ENCODE results near the gene AKR1A1. TPM values are rescaled to one million over a fixed set of nuclear protein-coding genes. Genes with fewer than 3 reads are reported as not detected.

AKR1A1 gene
- total and polyA plus RNA-seq, 2 of the 8 experiments (the other 6 are each of a cell fraction or from before 2014, with no cell fraction given) = 344 to 435 TPM

DNA sequence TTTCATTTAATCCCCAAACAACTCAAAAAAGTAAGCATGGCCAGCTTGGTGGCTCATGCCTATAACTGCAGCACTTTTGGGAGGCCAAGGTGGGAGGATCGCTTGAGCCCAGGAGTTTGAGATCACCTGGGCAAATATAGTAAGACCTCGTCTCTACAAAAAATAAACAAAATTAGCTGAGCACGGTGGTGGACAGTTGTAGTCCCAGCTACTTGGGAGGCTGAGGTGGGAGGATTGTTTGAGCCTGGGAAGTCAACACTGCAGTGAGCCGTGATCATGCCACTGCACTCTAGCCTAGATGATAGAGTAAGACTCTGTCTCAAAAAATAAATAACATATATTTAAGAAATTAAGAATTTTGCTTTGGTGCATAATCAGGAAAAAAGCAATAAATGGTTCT, 6.1 kb upstream of the AKR1A1 start:
- Histone ChIP-seq H3K27me3 (replicated peaks in 1 of 4; ENCODE audit: control insufficient read depth in 3 of 4, extremely low read depth in 1 of 4, insufficient read depth in 3 of 4, low read length in 3 of 4) (no peaks in the 10 kb centered on the region), H3K4me2 (ENCODE audit: insufficient read depth in 1 of 2, low read depth in 2 of 2, low read length in 2 of 2) (no peak overlapping the region), H3K9me3 (ENCODE audit: insufficient read depth in 2 of 2, low read depth in 1 of 2, low read length in 1 of 2) (no peaks in the 10 kb centered on the region), H3K18ac (ENCODE audit: extremely low read depth, low read length) (no peak overlapping the region), H3K9ac (replicated peaks in 1 of 4; ENCODE audit: extremely low read depth in 1 of 4, low read depth in 3 of 4, low read length in 3 of 4) (no peak overlapping the region), H3K14ac (ENCODE audit: insufficient read length) (no peak overlapping the region), H3K79me1 (ENCODE audit: low read depth, low read length) (no peaks in the 10 kb centered on the region), H3K4ac (replicated peaks; ENCODE audit: insufficient read length, low read depth, low read length) (no peak overlapping the region), H3K23me2 (ENCODE audit: low read depth, low read length) (no peaks in the 10 kb centered on the region), H3K27ac (ENCODE audit: low read depth, low read length) (no peak overlapping the region), H3K4me3 (ENCODE audit: extremely low read depth in 1 of 4, insufficient read depth in 2 of 4, low read depth in 3 of 4, low read length in 4 of 4) (no peak overlapping the region), H4K8ac (ENCODE audit: extremely low read depth, insufficient read depth, low read length) (no peak overlapping the region), H2BK20ac (ENCODE audit: low read length) (no peak overlapping the region), H3K23ac (ENCODE audit: insufficient read length) (no peak overlapping the region), H3K4me1 (replicated peaks in 1 of 4; ENCODE audit: control insufficient read depth in 3 of 4, insufficient read depth in 4 of 4, low read length in 3 of 4) (peaks cover 0 to 5% (median 2%) of the 10 kb centered on the region in 4 experiments; a peak in 4 of 7 replicates), H2AK5ac (ENCODE audit: low read depth, low read length) (no peak overlapping the region), H2BK15ac (ENCODE audit: low read length) (no peak overlapping the region), H4K91ac (replicated peaks; ENCODE audit: insufficient read length, low read length) (no peak overlapping the region), H3K56ac (replicated peaks; ENCODE audit: insufficient read length, low read depth, low read length) (no peak overlapping the region), H2BK12ac (ENCODE audit: low read depth, low read length) (no peak overlapping the region), H2AFZ (ENCODE audit: low read length) (no peak overlapping the region), H3K36me3 (ENCODE audit: control insufficient read depth in 2 of 4, insufficient read depth in 4 of 4, low read length in 3 of 4) (no peaks in the 10 kb centered on the region), H2BK120ac (replicated peaks; ENCODE audit: low read depth, low read length) (no peak overlapping the region), H3K79me2 (ENCODE audit: control insufficient read depth in 1 of 2, insufficient read depth in 2 of 2, low read length in 2 of 2) (no peaks in the 10 kb centered on the region), H2BK5ac (ENCODE audit: low read depth, low read length) (no peak overlapping the region), H4K5ac (ENCODE audit: insufficient read length, low read depth, low read length) (no peak overlapping the region), H4K20me1 (replicated peaks in 1 of 2; ENCODE audit: control insufficient read depth in 1 of 2, insufficient read depth in 2 of 2, low read length in 2 of 2) (no peaks in the 10 kb centered on the region)
- TF ChIP-seq KDM4A (IDR thresholded peaks at IDR 0.05; ENCODE audit: low read depth, low read length, severe bottlenecking) (no peak), JUND (IDR thresholded peaks at IDR 0.05; ENCODE audit: low read length) (no peak), GTF2F1 (IDR thresholded peaks at IDR 0.05; ENCODE audit: borderline replicate concordance, low read depth, low read length) (no peak), POU5F1 (IDR thresholded peaks at IDR 0.05; ENCODE audit: low read depth, low read length) (no peak), SP2 (IDR thresholded peaks at IDR 0.05; ENCODE audit: low read length) (no peak)
- TF ChIP-seq, protein P1, sequence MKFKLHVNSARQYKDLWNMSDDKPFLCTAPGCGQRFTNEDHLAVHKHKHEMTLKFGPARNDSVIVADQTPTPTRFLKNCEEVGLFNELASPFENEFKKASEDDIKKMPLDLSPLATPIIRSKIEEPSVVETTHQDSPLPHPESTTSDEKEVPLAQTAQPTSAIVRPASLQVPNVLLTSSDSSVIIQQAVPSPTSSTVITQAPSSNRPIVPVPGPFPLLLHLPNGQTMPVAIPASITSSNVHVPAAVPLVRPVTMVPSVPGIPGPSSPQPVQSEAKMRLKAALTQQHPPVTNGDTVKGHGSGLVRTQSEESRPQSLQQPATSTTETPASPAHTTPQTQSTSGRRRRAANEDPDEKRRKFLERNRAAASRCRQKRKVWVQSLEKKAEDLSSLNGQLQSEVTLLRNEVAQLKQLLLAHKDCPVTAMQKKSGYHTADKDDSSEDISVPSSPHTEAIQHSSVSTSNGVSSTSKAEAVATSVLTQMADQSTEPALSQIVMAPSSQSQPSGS (IDR thresholded peaks at IDR 0.05; ENCODE audit: low read length) = no peak
- FAIRE-seq = no peak
- no peak for DNase-seq (ENCODE audit: low read depth in 1 of 2, low spot score in 2 of 2)
- ChIA-PET CTCF (ENCODE audit: partially characterized antibody) (interaction anchor here (0.6 to 2.9 kb wide), 6 partner anchors 10 to 607 kb away, joined by 3 to 21 read pairs (median 6); no protein-coding TSS in a partner anchor), POLR2A (ENCODE audit: partially characterized antibody) (interaction anchor here (0.9 to 35.7 kb wide), 11 partner anchors 9 to 45 kb away, joined by 3 to 741 read pairs (median 5); partner anchors contain the start of genes CCDC163, MMACHC, NASP and PRDX1)
- WGBS, 2 experiments (ENCODE audit: extremely low coverage in 1 of 2, insufficient coverage in 1 of 2, insufficient read length in 1 of 2, insufficient replicate concordance in 2 of 2, low coverage in 1 of 2, low lambda C conversion rate in 2 of 2, missing lambda C conversion rate in 1 of 2) = 89% methylated on average over 4 of the region's 4 CpGs; no CpG with 5 or more reads in 1 of the 2 experiments
